Measurements from ENCODE around the gene LYPLAL1. TPM values are rescaled to one million over a fixed set of nuclear protein-coding genes. Genes with fewer than 3 reads are reported as not detected.

The LYPLAL1 gene
- total RNA-seq, 1 experiment from 2014 or later, result 41.3 TPM

DNA sequence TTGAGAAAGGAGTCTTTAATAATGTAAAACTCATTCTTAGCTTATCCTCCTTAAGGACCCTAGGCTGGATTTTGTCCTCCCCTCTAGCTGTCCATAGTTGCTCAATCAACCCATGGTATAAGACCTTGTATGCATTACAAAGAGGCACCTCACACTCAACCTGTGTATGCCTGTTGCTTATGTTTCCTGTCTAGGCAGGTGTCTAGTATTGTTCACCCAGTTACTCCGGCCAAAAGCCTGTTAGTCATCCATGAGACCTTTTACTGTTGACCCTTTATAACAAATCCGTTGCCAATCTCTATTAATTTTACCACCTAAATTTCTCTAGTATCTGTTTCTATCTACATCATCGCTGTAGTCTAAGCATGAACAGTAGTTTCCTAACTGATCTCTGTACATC, 3.7 kb downstream of the LYPLAL1 start:
- DNase-seq (ENCODE audit: low read depth, low spot score) (no peak), ATAC-seq (no peak)
- H3K9me3 ChIP-seq (ENCODE audit: control insufficient read depth, insufficient read depth, low read depth, low read length), result no peaks in the 10 kb centered on the region
- no TSS peak for BruUV-seq (replicated peaks)
- peaks cover 14% of the 10 kb centered on the region for H3K36me3 ChIP-seq (ENCODE audit: control insufficient read depth, insufficient read depth, low read length)
- in situ Hi-C loops (cut with HindIII; ENCODE audit: low pct_unique_long_range_greater_than_20kb, low sequenced_read_pairs) (no loop called here), intact Hi-C loops (cut with micrococcal nuclease; ENCODE audit: unreplicated experiment) (no loop called here)
- H3K27me3 ChIP-seq (ENCODE audit: control insufficient read depth, insufficient read depth, low read length), result no peaks in the 10 kb centered on the region
- H3K4me1 ChIP-seq (ENCODE audit: control insufficient read depth, insufficient read depth, low read length), result peaks cover 15% of the 10 kb centered on the region; the same call in 1 of the 2 replicates
- no peak overlapping the region for H3K4me3 ChIP-seq (ENCODE audit: low read depth in 2 of 2, low read length in 2 of 2)
- ChIA-PET POLR2A (no interaction called here), CTCF (no interaction called here)
- TF ChIP-seq, protein P1, sequence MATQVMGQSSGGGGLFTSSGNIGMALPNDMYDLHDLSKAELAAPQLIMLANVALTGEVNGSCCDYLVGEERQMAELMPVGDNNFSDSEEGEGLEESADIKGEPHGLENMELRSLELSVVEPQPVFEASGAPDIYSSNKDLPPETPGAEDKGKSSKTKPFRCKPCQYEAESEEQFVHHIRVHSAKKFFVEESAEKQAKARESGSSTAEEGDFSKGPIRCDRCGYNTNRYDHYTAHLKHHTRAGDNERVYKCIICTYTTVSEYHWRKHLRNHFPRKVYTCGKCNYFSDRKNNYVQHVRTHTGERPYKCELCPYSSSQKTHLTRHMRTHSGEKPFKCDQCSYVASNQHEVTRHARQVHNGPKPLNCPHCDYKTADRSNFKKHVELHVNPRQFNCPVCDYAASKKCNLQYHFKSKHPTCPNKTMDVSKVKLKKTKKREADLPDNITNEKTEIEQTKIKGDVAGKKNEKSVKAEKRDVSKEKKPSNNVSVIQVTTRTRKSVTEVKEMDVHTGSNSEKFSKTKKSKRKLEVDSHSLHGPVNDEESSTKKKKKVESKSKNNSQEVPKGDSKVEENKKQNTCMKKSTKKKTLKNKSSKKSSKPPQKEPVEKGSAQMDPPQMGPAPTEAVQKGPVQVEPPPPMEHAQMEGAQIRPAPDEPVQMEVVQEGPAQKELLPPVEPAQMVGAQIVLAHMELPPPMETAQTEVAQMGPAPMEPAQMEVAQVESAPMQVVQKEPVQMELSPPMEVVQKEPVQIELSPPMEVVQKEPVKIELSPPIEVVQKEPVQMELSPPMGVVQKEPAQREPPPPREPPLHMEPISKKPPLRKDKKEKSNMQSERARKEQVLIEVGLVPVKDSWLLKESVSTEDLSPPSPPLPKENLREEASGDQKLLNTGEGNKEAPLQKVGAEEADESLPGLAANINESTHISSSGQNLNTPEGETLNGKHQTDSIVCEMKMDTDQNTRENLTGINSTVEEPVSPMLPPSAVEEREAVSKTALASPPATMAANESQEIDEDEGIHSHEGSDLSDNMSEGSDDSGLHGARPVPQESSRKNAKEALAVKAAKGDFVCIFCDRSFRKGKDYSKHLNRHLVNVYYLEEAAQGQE (IDR thresholded peaks at IDR 0.05; ENCODE audit: insufficient read depth in 1 of 2, low read depth in 2 of 2, low read length in 1 of 2), result no peak
- TF ChIP-seq SIN3A (IDR thresholded peaks at IDR 0.05; ENCODE audit: borderline replicate concordance, insufficient read depth, low read depth, low read length) (no peak), POLR2AphosphoS5 (IDR thresholded peaks at IDR 0.05; ENCODE audit: low read depth, low read length) (no peak), TCF7L2 (IDR thresholded peaks at IDR 0.05; ENCODE audit: low read depth, low read length) (no peak)
- TF ChIP-seq, protein P2, sequence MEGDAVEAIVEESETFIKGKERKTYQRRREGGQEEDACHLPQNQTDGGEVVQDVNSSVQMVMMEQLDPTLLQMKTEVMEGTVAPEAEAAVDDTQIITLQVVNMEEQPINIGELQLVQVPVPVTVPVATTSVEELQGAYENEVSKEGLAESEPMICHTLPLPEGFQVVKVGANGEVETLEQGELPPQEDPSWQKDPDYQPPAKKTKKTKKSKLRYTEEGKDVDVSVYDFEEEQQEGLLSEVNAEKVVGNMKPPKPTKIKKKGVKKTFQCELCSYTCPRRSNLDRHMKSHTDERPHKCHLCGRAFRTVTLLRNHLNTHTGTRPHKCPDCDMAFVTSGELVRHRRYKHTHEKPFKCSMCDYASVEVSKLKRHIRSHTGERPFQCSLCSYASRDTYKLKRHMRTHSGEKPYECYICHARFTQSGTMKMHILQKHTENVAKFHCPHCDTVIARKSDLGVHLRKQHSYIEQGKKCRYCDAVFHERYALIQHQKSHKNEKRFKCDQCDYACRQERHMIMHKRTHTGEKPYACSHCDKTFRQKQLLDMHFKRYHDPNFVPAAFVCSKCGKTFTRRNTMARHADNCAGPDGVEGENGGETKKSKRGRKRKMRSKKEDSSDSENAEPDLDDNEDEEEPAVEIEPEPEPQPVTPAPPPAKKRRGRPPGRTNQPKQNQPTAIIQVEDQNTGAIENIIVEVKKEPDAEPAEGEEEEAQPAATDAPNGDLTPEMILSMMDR (IDR thresholded peaks at IDR 0.05), result no peak
- H3K27ac ChIP-seq (ENCODE audit: low read length), result peak overlapping the region; percentile 9; the same call in 1 of the 2 replicates

DNA sequence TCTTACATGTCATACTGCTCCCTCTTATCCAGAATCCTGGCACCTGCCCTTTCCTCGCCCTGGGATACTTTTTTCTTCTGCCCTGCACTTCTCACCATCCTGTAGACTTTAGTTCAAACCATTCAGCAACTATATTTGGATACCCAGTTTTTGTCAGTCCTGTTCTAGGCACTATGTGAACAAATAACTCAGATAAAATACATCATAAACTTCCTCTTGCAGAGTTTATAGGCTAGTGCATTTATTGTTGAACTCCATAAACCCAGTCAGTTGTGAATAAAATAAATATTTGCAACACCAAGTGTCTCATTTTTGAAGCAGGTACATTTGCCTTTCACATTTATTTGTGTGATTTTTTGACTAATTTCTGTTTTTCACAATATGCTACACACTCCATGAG, 4.3 kb downstream of the LYPLAL1 start:
- 0 out of 2 replicates have a peak overlapping the region, but pooled peaks have one; percentile 9 for H3K27ac ChIP-seq (ENCODE audit: low read length)
- peaks cover 14% of the 10 kb centered on the region for H3K36me3 ChIP-seq (ENCODE audit: control insufficient read depth, insufficient read depth, low read length)
- H3K9me3 ChIP-seq (ENCODE audit: control insufficient read depth, insufficient read depth, low read depth, low read length), result no peaks in the 10 kb centered on the region
- peaks cover 15% of the 10 kb centered on the region; the same call in 1 of the 2 replicates for H3K4me1 ChIP-seq (ENCODE audit: control insufficient read depth, insufficient read depth, low read length)
- DNase-seq (ENCODE audit: low read depth, low spot score) (no peak), ATAC-seq (no peak)
- CTCF ChIA-PET, result no interaction called here
- no peak overlapping the region for H3K4me3 ChIP-seq (ENCODE audit: low read depth in 2 of 2, low read length in 2 of 2)
- in situ Hi-C loops (cut with HindIII; ENCODE audit: low pct_unique_long_range_greater_than_20kb, low sequenced_read_pairs), result no loop called here
- no peaks in the 10 kb centered on the region for H3K27me3 ChIP-seq (ENCODE audit: control insufficient read depth, insufficient read depth, low read length)
- BruUV-seq (replicated peaks), result no TSS peak
- POLR2A ChIA-PET, result no interaction called here
- intact Hi-C loops (cut with micrococcal nuclease; ENCODE audit: unreplicated experiment), result no loop called here
- TF ChIP-seq TCF7L2 (IDR thresholded peaks at IDR 0.05; ENCODE audit: low read depth, low read length), result no peak
- TF ChIP-seq, protein P1 (IDR thresholded peaks at IDR 0.05; ENCODE audit: insufficient read depth in 1 of 2, low read depth in 2 of 2, low read length in 1 of 2), result no peak
- no peak for TF ChIP-seq POLR2AphosphoS5 (IDR thresholded peaks at IDR 0.05; ENCODE audit: low read depth, low read length)
- TF ChIP-seq, protein P2 (IDR thresholded peaks at IDR 0.05), result no peak
- TF ChIP-seq SIN3A (IDR thresholded peaks at IDR 0.05; ENCODE audit: borderline replicate concordance, insufficient read depth, low read depth, low read length), result no peak
